LNCAP (cell line): ENCODE data around the gene SPTBN2.

ENCODE experiments used
- TF ChIP-seq, protein P1 (sequence below): fragments of 450-650 bp; IDR thresholded peaks from 2 replicates; pipeline ENCODE4 v1.5.1; 2017; ENCODE audit warnings: mild to moderate bottlenecking

Gene SPTBN2

GRCh38 chr11:66691311-66691980 is 37.6 kb downstream of the SPTBN2 start:
- TF ChIP-seq, protein P1, sequence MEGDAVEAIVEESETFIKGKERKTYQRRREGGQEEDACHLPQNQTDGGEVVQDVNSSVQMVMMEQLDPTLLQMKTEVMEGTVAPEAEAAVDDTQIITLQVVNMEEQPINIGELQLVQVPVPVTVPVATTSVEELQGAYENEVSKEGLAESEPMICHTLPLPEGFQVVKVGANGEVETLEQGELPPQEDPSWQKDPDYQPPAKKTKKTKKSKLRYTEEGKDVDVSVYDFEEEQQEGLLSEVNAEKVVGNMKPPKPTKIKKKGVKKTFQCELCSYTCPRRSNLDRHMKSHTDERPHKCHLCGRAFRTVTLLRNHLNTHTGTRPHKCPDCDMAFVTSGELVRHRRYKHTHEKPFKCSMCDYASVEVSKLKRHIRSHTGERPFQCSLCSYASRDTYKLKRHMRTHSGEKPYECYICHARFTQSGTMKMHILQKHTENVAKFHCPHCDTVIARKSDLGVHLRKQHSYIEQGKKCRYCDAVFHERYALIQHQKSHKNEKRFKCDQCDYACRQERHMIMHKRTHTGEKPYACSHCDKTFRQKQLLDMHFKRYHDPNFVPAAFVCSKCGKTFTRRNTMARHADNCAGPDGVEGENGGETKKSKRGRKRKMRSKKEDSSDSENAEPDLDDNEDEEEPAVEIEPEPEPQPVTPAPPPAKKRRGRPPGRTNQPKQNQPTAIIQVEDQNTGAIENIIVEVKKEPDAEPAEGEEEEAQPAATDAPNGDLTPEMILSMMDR = no peak

DNA sequence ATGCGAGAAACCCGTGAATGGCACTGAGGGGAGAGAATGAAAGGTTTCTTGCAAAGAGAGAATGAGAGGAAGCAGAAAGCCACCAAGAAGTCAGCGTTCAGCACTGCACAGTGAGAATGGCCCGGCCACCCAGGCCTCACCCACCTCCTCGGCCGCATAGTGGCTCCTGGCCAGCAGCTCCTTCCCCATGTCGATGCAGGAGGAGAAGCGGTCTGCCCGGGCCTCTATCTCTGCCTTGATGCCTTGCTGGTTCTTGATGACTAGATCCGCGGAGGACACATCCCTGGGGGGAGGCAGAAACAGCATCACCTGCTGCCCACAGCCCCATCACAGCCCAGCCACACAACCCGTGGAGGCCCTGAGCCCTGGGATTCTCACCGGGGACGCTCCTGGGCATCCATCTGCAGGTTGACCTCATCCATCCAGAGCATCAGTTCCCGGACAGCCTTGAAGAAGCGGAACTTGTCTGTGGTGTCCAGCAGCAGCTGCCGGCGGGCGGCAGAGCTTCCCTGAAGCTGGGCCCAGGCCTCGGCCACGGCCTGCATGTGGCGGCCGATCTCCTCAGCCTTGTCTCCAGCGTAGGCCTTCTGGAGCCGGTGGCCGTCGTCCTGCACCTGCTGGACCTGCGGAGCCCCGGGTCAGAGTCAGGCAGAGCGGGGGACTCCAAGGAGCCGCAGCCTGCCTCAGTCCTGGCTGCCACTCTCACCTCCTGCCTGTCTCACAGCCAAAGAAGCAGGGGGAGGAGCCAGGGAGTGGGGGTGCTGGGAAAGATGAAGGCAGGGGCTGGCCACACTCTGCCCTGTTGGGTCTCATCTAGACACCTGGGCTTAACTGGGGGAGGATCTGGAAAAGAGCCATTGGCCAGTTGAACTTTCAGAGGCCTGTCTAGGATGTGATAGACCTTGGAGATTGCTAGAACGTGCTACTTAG is 39.1 kb downstream of the SPTBN2 start:
- TF ChIP-seq, protein P1 = no peak

- TF ChIP-seq, protein P1 = no peak
These were observed 40.2 kb downstream of the SPTBN2 start for GRCh38 chr11:66688561-66689534.

DNA sequence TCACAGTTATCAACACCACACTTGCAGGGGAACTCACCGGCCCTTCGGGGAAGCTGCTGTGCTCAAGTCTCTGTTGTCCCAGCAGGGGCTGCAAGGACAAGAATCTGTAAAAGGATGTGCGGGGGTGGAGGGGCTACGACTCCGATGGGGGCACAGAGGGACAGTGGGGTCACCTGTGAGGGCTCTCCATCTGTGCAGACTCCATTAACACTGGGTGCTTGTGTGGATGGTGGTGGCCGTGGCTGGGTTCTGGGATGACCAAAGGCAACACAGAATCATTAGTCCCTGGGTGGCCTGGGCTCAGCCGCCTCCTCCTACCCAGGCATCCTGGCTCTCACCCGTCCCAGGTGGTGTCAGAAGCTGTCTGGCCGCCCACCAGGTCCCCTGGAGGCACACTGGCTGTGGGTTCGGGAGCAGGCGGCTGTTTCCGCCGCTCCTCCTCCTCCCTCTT is 41.2 kb downstream of the SPTBN2 start:
- TF ChIP-seq, protein P1 = no peak

GRCh38 chr11:66686801-66687750 is 41.9 kb downstream of the SPTBN2 start:
- TF ChIP-seq, protein P1 = no peak

- TF ChIP-seq, protein P1 = no peak
These were observed 42.8 kb downstream of the SPTBN2 start for GRCh38 chr11:66686100-66686785.
